ENCODE results near the gene DDX42. TPM values are rescaled to one million over a fixed set of nuclear protein-coding genes. Genes with fewer than 3 reads are reported as not detected.

The DDX42 gene
- total and polyA plus RNA-seq, 9 of the 15 experiments (the other 6 are each of a cell fraction or from before 2014, with no cell fraction given): 16.5 to 149 (median 87.6) TPM

- FAIRE-seq (no peak), DNase-seq (ENCODE audit: extremely low read depth in 1 of 4, low spot score in 3 of 4) (no peak), ATAC-seq (no peak)
- Histone ChIP-seq H3K4me3 (no peak overlapping the region), H3K9me1 (ENCODE audit: control insufficient read depth, insufficient read depth, low read length) (no peaks in the 10 kb centered on the region), H3K4me1 (replicated peaks in 1 of 2; ENCODE audit: control insufficient read depth in 2 of 2, insufficient read depth in 2 of 2, low read length in 2 of 2) (no peaks in the 10 kb centered on the region; a peak in 1 of 5 replicates), H4K20me1 (replicated peaks; ENCODE audit: control insufficient read depth, insufficient read depth, low read length) (peaks cover 7% of the 10 kb centered on the region; the same call in 1 of the 2 replicates), H3K36me3 (ENCODE audit: control insufficient read depth, insufficient read depth, low read length) (peaks cover 86% of the 10 kb centered on the region), H3K27me3 (ENCODE audit: control insufficient read depth in 2 of 2, insufficient read depth in 2 of 2, low read length in 2 of 2) (no peaks in the 10 kb centered on the region), H2AFZ (ENCODE audit: low read depth, low read length) (no peak overlapping the region), H3K9me3 (replicated peaks; ENCODE audit: control insufficient read depth, insufficient read depth, low read depth, low read length) (no peaks in the 10 kb centered on the region), H3K27ac (ENCODE audit: extremely low read depth, low read depth, low read length) (no peak overlapping the region), H3K79me2 (ENCODE audit: control insufficient read depth, insufficient read depth, low read length) (peaks cover 88% of the 10 kb centered on the region), H3K4me2 (ENCODE audit: insufficient read depth, low read length) (no peak overlapping the region), H3K9ac (ENCODE audit: insufficient read depth in 1 of 2, low read depth in 2 of 2, low read length in 2 of 2) (peak overlapping the region in 1 of 2 experiments; percentile 33; a peak in 1 of 4 replicates)
- in situ Hi-C loops (cut with MboI): no loop called here
- 89% methylated on average over 6 of the region's 6 CpGs for whole genome bisulfite sequencing (ENCODE audit: insufficient coverage, low coverage, missing lambda C conversion rate)
- POLR2A ChIA-PET: interaction anchor here (0.6 to 8.0 kb wide), 12 partner anchors 8 to 65 kb away, joined by 3 to 82 read pairs (median 4); partner anchors contain the start of genes CCDC47 and DDX42
- BruUV-seq (replicated peaks): no TSS peak
- intact Hi-C loops (cut with micrococcal nuclease): no loop called here
- CTCF ChIA-PET (ENCODE audit: low intra/inter-chr PET ratio): no interaction called here
- no peak for TF ChIP-seq ZNF133 (CRISPR knock-in tag; IDR thresholded peaks at IDR 0.05)
- no peak for TF ChIP-seq RBM15 (IDR thresholded peaks at IDR 0.05; ENCODE audit: insufficient read depth, low read length)
- no peak for TF ChIP-seq E2F5 (CRISPR knock-in tag; IDR thresholded peaks at IDR 0.05)
- no peak for TF ChIP-seq THRAP3 (IDR thresholded peaks at IDR 0.05; ENCODE audit: borderline replicate concordance)
- TF ChIP-seq SRSF3 (IDR thresholded peaks at IDR 0.05; ENCODE audit: insufficient read depth, low read length): no peak
- no peak for TF ChIP-seq POLR2B (IDR thresholded peaks at IDR 0.05; ENCODE audit: low read depth, partially characterized antibody)
- no peak for TF ChIP-seq CUX1 (CRISPR knock-in tag; IDR thresholded peaks at IDR 0.05)
- no peak for TF ChIP-seq ZNF551 (CRISPR knock-in tag; IDR thresholded peaks at IDR 0.05)
- TF ChIP-seq DEAF1 (CRISPR knock-in tag; IDR thresholded peaks at IDR 0.05): no peak
- TF ChIP-seq NR1H2 (CRISPR knock-in tag; IDR thresholded peaks at IDR 0.05): no peak
- no peak for TF ChIP-seq ZBTB43 (CRISPR knock-in tag; IDR thresholded peaks at IDR 0.05)
- TF ChIP-seq ZNF449 (CRISPR knock-in tag; IDR thresholded peaks at IDR 0.05): no peak
Observed at GRCh38 chr17:63783522-63783921, 9.6 kb downstream of the DDX42 start.
